Measurements from ENCODE around the gene GPR146. TPM values are rescaled to one million over a fixed set of nuclear protein-coding genes. Genes with fewer than 3 reads are reported as not detected.

The GPR146 gene
- total and polyA plus RNA-seq, 2 of the 13 experiments (the other 11 are each of a cell fraction or from before 2014, with no cell fraction given) = 2.0 to 15.9 TPM

- Histone ChIP-seq H3K9me3 (ENCODE audit: low read length) (no peaks in the 10 kb centered on the region), H3K4me1 (ENCODE audit: insufficient read depth, low read length) (peaks cover 17% of the 10 kb centered on the region), H3K27me3 (ENCODE audit: control insufficient read depth in 1 of 2, insufficient read depth in 2 of 2, low read length in 2 of 2) (no peaks in the 10 kb centered on the region), H3K9ac (ENCODE audit: insufficient read depth, low read depth, low read length) (no peak overlapping the region), H3K79me2 (ENCODE audit: insufficient read depth, low read length) (peaks cover 4% of the 10 kb centered on the region), H3K4me2 (ENCODE audit: low read depth, low read length) (no peak overlapping the region), H3K4me3 (replicated peaks in 1 of 3; ENCODE audit: insufficient read depth in 1 of 3, low read depth in 2 of 3, low read length in 3 of 3) (no peak overlapping the region), H3K27ac (ENCODE audit: extremely low read length, insufficient read depth, low read length) (no peak overlapping the region), H3K36me3 (replicated peaks in 1 of 2; ENCODE audit: control insufficient read depth in 1 of 2, insufficient read depth in 2 of 2, low read length in 2 of 2) (peaks cover 4 to 5% of the 10 kb centered on the region in 2 experiments; a peak in 3 of 5 replicates), H4K20me1 (ENCODE audit: insufficient read depth, low read length) (no peaks in the 10 kb centered on the region), H2AFZ (ENCODE audit: low read length) (no peak overlapping the region)
- FAIRE-seq (no peak), DNase-seq (ENCODE audit: low spot score) (no peak), ATAC-seq (no peak)
- intact Hi-C loops (cut with micrococcal nuclease; ENCODE audit: unreplicated experiment) = no loop called here
- ChIA-PET POLR2A (no interaction called here), CTCF (ENCODE audit: low intra/inter-chr PET ratio, low total read pairs) (no interaction called here)
- BruUV-seq (replicated peaks) = no TSS peak
- 84% methylated on average over 4 of the region's 17 CpGs for WGBS (ENCODE audit: low lambda C conversion rate)
- TF ChIP-seq RBFOX2 (IDR thresholded peaks at IDR 0.05; ENCODE audit: low read depth, low read length) = 0 out of 2 replicates have a peak, but pooled peaks have one; percentile 3
- no peak for TF ChIP-seq ZNF510 (CRISPR knock-in tag; IDR thresholded peaks at IDR 0.05; ENCODE audit: low read depth)
- in situ Hi-C loops (cut with HindIII; ENCODE audit: extremely low pct_ligation_motif_present, low pct_unique_long_range_greater_than_20kb) = no loop called here
These were observed 8.7 kb downstream of the GPR146 start for GRCh38 chr7:1053002-1053411.

GRCh38 chr7:1053816-1054370 lies 9.5 kb downstream of the GPR146 start:
- ChIA-PET POLR2A (no interaction called here), CTCF (ENCODE audit: low intra/inter-chr PET ratio, low total read pairs) (no interaction called here)
- in situ Hi-C loops (cut with HindIII; ENCODE audit: extremely low pct_ligation_motif_present, low pct_unique_long_range_greater_than_20kb) = no loop called here
- ATAC-seq (no peak), DNase-seq (ENCODE audit: low spot score) (no peak), FAIRE-seq (no peak)
- no peak overlapping the region for H3K4me2 ChIP-seq (ENCODE audit: low read depth, low read length)
- no TSS peak for BruUV-seq (replicated peaks)
- no peaks in the 10 kb centered on the region for H3K9me3 ChIP-seq (ENCODE audit: low read length)
- intact Hi-C loops (cut with micrococcal nuclease; ENCODE audit: unreplicated experiment) = no loop called here
- peaks cover 2% of the 10 kb centered on the region for H3K79me2 ChIP-seq (ENCODE audit: insufficient read depth, low read length)
- no peaks in the 10 kb centered on the region for H4K20me1 ChIP-seq (ENCODE audit: insufficient read depth, low read length)
- H3K27ac ChIP-seq (ENCODE audit: extremely low read length, insufficient read depth, low read length) = no peak overlapping the region
- peaks cover 8% of the 10 kb centered on the region for H3K4me1 ChIP-seq (ENCODE audit: insufficient read depth, low read length)
- H2AFZ ChIP-seq (ENCODE audit: low read length) = no peak overlapping the region
- H3K27me3 ChIP-seq (ENCODE audit: control insufficient read depth in 1 of 2, insufficient read depth in 2 of 2, low read length in 2 of 2) = no peaks in the 10 kb centered on the region
- no peak overlapping the region for H3K4me3 ChIP-seq (replicated peaks in 1 of 3; ENCODE audit: insufficient read depth in 1 of 3, low read depth in 2 of 3, low read length in 3 of 3)
- peaks cover 8 to 13% of the 10 kb centered on the region in 2 experiments; a peak in 4 of 5 replicates for H3K36me3 ChIP-seq (replicated peaks in 1 of 2; ENCODE audit: control insufficient read depth in 1 of 2, insufficient read depth in 2 of 2, low read length in 2 of 2)
- H3K9ac ChIP-seq (ENCODE audit: insufficient read depth, low read depth, low read length) = no peak overlapping the region
- WGBS (ENCODE audit: low lambda C conversion rate) = 98% methylated on average over 15 of the region's 17 CpGs
- no peak for TF ChIP-seq NKX3-1 (CRISPR knock-in tag; IDR thresholded peaks at IDR 0.05)
- TF ChIP-seq GMEB1 (CRISPR knock-in tag; IDR thresholded peaks at IDR 0.05; ENCODE audit: borderline replicate concordance) = no peak
- no peak for TF ChIP-seq TFDP1 (CRISPR knock-in tag; IDR thresholded peaks at IDR 0.05; ENCODE audit: borderline replicate concordance)
- TF ChIP-seq KDM1A (CRISPR knock-in tag; IDR thresholded peaks at IDR 0.05) = no peak
- no peak for TF ChIP-seq RFXAP (CRISPR knock-in tag; IDR thresholded peaks at IDR 0.05; ENCODE audit: borderline replicate concordance)
- TF ChIP-seq BATF2 (CRISPR knock-in tag; IDR thresholded peaks at IDR 0.05) = no peak
- TF ChIP-seq ZNF546 (CRISPR knock-in tag; conservative IDR thresholded peaks at IDR 0.05) = no peak
- TF ChIP-seq TEAD2 (CRISPR knock-in tag; IDR thresholded peaks at IDR 0.05) = no peak
- no peak for TF ChIP-seq CREBL2 (CRISPR knock-in tag; IDR thresholded peaks at IDR 0.05; ENCODE audit: borderline replicate concordance)
- no peak for TF ChIP-seq ELF3 (CRISPR knock-in tag; IDR thresholded peaks at IDR 0.05)
- TF ChIP-seq ZNF550 (CRISPR knock-in tag; IDR thresholded peaks at IDR 0.05; ENCODE audit: borderline replicate concordance) = no peak
- no peak for TF ChIP-seq ZNF441 (CRISPR knock-in tag; IDR thresholded peaks at IDR 0.05; ENCODE audit: borderline replicate concordance)
- no peak for TF ChIP-seq SALL1 (CRISPR knock-in tag; IDR thresholded peaks at IDR 0.05)

Measured in HepG2 (cell line).